C4-2B (cell line): ENCODE measurements around the gene SCAP.

Experiments used
- ZFX ChIP-seq: fragments of 450-650 bp; IDR thresholded peaks from 2 replicates; pipeline ENCODE4 v1.6.1; 2017
- TF ChIP-seq, protein P1 (sequence below): fragments of 450-650 bp; conservative IDR thresholded peaks from 2 replicates; pipeline ENCODE4 v1.5.1; 2017; ENCODE audit warnings: mild to moderate bottlenecking

DNA sequence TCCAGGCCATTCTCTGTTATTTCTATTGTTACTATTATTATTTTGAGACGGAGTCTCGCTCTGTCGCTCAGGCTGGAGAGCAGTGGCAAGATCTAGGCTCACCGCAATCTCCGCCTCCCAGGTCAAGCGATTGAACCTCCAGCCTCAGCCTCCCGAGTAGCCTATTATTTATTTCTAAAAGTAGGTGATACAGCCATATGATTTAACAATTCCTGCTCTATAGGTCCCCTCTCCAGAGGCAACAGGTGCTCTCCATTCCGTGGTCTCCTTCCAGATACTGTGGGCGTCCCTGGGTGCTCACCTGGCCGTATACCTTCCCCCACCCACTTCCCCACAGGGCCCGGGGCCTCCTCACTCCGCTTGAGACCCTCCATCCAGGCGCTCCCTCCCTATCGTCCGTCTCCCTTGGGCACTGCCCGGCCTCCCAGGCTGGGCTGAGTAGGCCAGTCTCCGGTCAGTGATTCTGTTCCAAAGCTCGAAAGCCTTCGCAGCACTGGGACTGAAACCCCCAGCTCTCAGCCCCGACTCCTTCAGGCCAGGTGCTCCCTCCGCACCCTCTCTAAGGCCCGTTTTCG lies 95.6 kb downstream of the SCAP start:
- TF ChIP-seq, protein P1, sequence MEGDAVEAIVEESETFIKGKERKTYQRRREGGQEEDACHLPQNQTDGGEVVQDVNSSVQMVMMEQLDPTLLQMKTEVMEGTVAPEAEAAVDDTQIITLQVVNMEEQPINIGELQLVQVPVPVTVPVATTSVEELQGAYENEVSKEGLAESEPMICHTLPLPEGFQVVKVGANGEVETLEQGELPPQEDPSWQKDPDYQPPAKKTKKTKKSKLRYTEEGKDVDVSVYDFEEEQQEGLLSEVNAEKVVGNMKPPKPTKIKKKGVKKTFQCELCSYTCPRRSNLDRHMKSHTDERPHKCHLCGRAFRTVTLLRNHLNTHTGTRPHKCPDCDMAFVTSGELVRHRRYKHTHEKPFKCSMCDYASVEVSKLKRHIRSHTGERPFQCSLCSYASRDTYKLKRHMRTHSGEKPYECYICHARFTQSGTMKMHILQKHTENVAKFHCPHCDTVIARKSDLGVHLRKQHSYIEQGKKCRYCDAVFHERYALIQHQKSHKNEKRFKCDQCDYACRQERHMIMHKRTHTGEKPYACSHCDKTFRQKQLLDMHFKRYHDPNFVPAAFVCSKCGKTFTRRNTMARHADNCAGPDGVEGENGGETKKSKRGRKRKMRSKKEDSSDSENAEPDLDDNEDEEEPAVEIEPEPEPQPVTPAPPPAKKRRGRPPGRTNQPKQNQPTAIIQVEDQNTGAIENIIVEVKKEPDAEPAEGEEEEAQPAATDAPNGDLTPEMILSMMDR = no peak
- peak; percentile 67 for TF ChIP-seq ZFX
